ENCODE results near the gene MAPKAPK3.

MAPKAPK3 gene

GRCh38 chr3:50587806-50588758, 28.9 kb upstream of the MAPKAPK3 start:
- no peak for DNase-seq

GRCh38 chr3:50588759-50589433, 28.1 kb upstream of the MAPKAPK3 start:
- no peak for DNase-seq

GRCh38 chr3:50591196-50591741, 25.7 kb upstream of the MAPKAPK3 start:
- DNase-seq, result no peak

- DNase-seq, result no peak
These were observed 24.4 kb upstream of the MAPKAPK3 start for GRCh38 chr3:50592568-50592967.

GRCh38 chr3:50594253-50594785, 22.6 kb upstream of the MAPKAPK3 start:
- no peak for DNase-seq

GRCh38 chr3:50599115-50599715, 17.7 kb upstream of the MAPKAPK3 start:
- no peak for DNase-seq

GRCh38 chr3:50599716-50600118, 17.2 kb upstream of the MAPKAPK3 start:
- DNase-seq, result no peak

GRCh38 chr3:50600141-50600753, 16.7 kb upstream of the MAPKAPK3 start:
- DNase-seq, result no peak

- DNase-seq, result peak; percentile 64 to 89
These were observed 15.9 kb upstream of the MAPKAPK3 start for GRCh38 chr3:50600841-50601591.

GRCh38 chr3:50602595-50603191, 14.3 kb upstream of the MAPKAPK3 start:
- no peak for DNase-seq

- DNase-seq, result no peak
These were observed 13.5 kb upstream of the MAPKAPK3 start for GRCh38 chr3:50603261-50604109.

GRCh38 chr3:50604110-50604621, 12.8 kb upstream of the MAPKAPK3 start:
- no peak for DNase-seq

- DNase-seq, result no peak
These were observed 12.0 kb upstream of the MAPKAPK3 start for GRCh38 chr3:50604628-50605588.

- DNase-seq, result no peak
These were observed 11.0 kb upstream of the MAPKAPK3 start for GRCh38 chr3:50605901-50606326.

GRCh38 chr3:50606596-50606995, 10.4 kb upstream of the MAPKAPK3 start:
- DNase-seq, result no peak

- DNase-seq, result no peak
These were observed 9.5 kb upstream of the MAPKAPK3 start for GRCh38 chr3:50607271-50608091.

- DNase-seq, result no peak
These were observed 8.7 kb upstream of the MAPKAPK3 start for GRCh38 chr3:50608278-50608677.

All from NCI-H446 (cell line).